HG02678 (cell line): ENCODE measurements around the gene SETD9.

Experiments
- ATAC-seq: cut with Tn5 transposase; IDR thresholded peaks from one replicate; pipeline ENCODE4 v1.9.1; 2021; ENCODE audit warnings: mild to moderate bottlenecking, moderate library complexity; ENCODE audit not compliant: unreplicated experiment

SETD9 gene

GRCh38 chr5:56922922-56923321 lies 13.5 kb downstream of the SETD9 start:
- no peak for ATAC-seq

GRCh38 chr5:56934325-56934724 lies 24.9 kb downstream of the SETD9 start:
- ATAC-seq: no peak

GRCh38 chr5:56938858-56939257 lies 29.5 kb downstream of the SETD9 start:
- ATAC-seq: no peak

- ATAC-seq: no peak
Measured at GRCh38 chr5:56941981-56942380, 32.6 kb downstream of the SETD9 start.

- ATAC-seq: no peak
Measured at GRCh38 chr5:56947052-56947451, 37.7 kb downstream of the SETD9 start.

- peak; percentile 42 for ATAC-seq
Measured at GRCh38 chr5:56950626-56951125, 41.3 kb downstream of the SETD9 start.

GRCh38 chr5:56951126-56951945 lies 41.9 kb downstream of the SETD9 start:
- peak; percentile 39 for ATAC-seq

GRCh38 chr5:56951946-56952691 lies 42.7 kb downstream of the SETD9 start, which contains the start of gene MIER3:
MIER3 (minus strand) TSS chr5:56952123; CDS start chr5:56952102, 21 bp downstream.
- peak; percentile 94 for ATAC-seq

GRCh38 chr5:56954262-56954661 lies 44.9 kb downstream of the SETD9 start:
- no peak for ATAC-seq

GRCh38 chr5:56958595-56958994 lies 49.2 kb downstream of the SETD9 start:
- ATAC-seq: no peak

- no peak for ATAC-seq
Measured at GRCh38 chr5:56959326-56959725, 49.9 kb downstream of the SETD9 start.

- ATAC-seq: no peak
Measured at GRCh38 chr5:56961746-56962145, 52.4 kb downstream of the SETD9 start.

- ATAC-seq: no peak
Measured at GRCh38 chr5:56962286-56962685, 52.9 kb downstream of the SETD9 start.

GRCh38 chr5:56963246-56963645 lies 53.9 kb downstream of the SETD9 start:
- no peak for ATAC-seq

- ATAC-seq: no peak
Measured at GRCh38 chr5:56964173-56964572, 54.8 kb downstream of the SETD9 start.
